ENCODE data around the gene DDAH1.

The DDAH1 gene

GRCh38 chr1:85284202-85284601 lies 180.8 kb downstream of the DDAH1 start:
- H3K36me3 ChIP-seq (ENCODE audit: insufficient read depth, low read length) = no peaks in the 10 kb centered on the region
- ATAC-seq (ENCODE audit: insufficient read depth, low read depth) = no peak

GRCh38 chr1:85283475-85284199 lies 181.3 kb downstream of the DDAH1 start:
- no peaks in the 10 kb centered on the region for H3K4me1 ChIP-seq (ENCODE audit: insufficient read depth, low read length)
- H3K4me3 ChIP-seq (ENCODE audit: low read depth in 1 of 2, low read length in 2 of 2) = no peak overlapping the region
- no peak overlapping the region for H3K4me2 ChIP-seq (ENCODE audit: insufficient read depth, low read length)
- H2AFZ ChIP-seq (ENCODE audit: low read depth, low read length) = no peak overlapping the region
- TF ChIP-seq EZH2 (IDR thresholded peaks at IDR 0.05; ENCODE audit: borderline replicate concordance, low read depth, low read length, severe bottlenecking) (no peak), CTCF (IDR thresholded peaks at IDR 0.05; ENCODE audit: borderline replicate concordance, extremely low read depth, low read length, poor library complexity, severe bottlenecking) (no peak)
- H3K9me3 ChIP-seq (ENCODE audit: insufficient read depth, low read length, severe bottlenecking) = no peaks in the 10 kb centered on the region
- no peak for ATAC-seq (ENCODE audit: insufficient read depth, low read depth)
- no peak overlapping the region for H3K9ac ChIP-seq (ENCODE audit: low read depth, low read length)
- H3K36me3 ChIP-seq (ENCODE audit: insufficient read depth, low read length) = no peaks in the 10 kb centered on the region
- no peaks in the 10 kb centered on the region for H3K27me3 ChIP-seq (ENCODE audit: insufficient read depth, low read length, poor library complexity)
- H4K20me1 ChIP-seq (ENCODE audit: insufficient read depth, low read length) = no peaks in the 10 kb centered on the region
- no peak overlapping the region for H3K27ac ChIP-seq (ENCODE audit: low read length)
- DNase-seq = no peak
- H3K79me2 ChIP-seq (ENCODE audit: insufficient read depth, low read length) = no peaks in the 10 kb centered on the region

More at GRCh38 chr1:85284202-85284601, 180.8 kb downstream of the DDAH1 start:
- Histone ChIP-seq H2AFZ (ENCODE audit: low read depth, low read length) (no peak overlapping the region), H3K4me1 (ENCODE audit: insufficient read depth, low read length) (no peaks in the 10 kb centered on the region), H4K20me1 (ENCODE audit: insufficient read depth, low read length) (no peaks in the 10 kb centered on the region), H3K79me2 (ENCODE audit: insufficient read depth, low read length) (no peaks in the 10 kb centered on the region), H3K27me3 (ENCODE audit: insufficient read depth, low read length, poor library complexity) (no peaks in the 10 kb centered on the region), H3K4me2 (ENCODE audit: insufficient read depth, low read length) (no peak overlapping the region), H3K4me3 (ENCODE audit: low read depth in 1 of 2, low read length in 2 of 2) (no peak overlapping the region), H3K9ac (ENCODE audit: low read depth, low read length) (no peak overlapping the region), H3K9me3 (ENCODE audit: insufficient read depth, low read length, severe bottlenecking) (no peaks in the 10 kb centered on the region), H3K27ac (ENCODE audit: low read length) (no peak overlapping the region)
- TF ChIP-seq CTCF (IDR thresholded peaks at IDR 0.05; ENCODE audit: borderline replicate concordance, extremely low read depth, low read length, poor library complexity, severe bottlenecking) = no peak
- TF ChIP-seq EZH2 (IDR thresholded peaks at IDR 0.05; ENCODE audit: borderline replicate concordance, low read depth, low read length, severe bottlenecking) = no peak
- DNase-seq = no peak

- H4K20me1 ChIP-seq (ENCODE audit: insufficient read depth, low read length) = no peaks in the 10 kb centered on the region
- no peak overlapping the region for H2AFZ ChIP-seq (ENCODE audit: low read depth, low read length)
- H3K9ac ChIP-seq (ENCODE audit: low read depth, low read length) = no peak overlapping the region
- no peak overlapping the region for H3K4me3 ChIP-seq (ENCODE audit: low read depth in 1 of 2, low read length in 2 of 2)
- peak; percentile 41; the same call in 1 of the 3 replicates for ATAC-seq (ENCODE audit: insufficient read depth, low read depth)
- no peaks in the 10 kb centered on the region for H3K9me3 ChIP-seq (ENCODE audit: insufficient read depth, low read length, severe bottlenecking)
- no peak overlapping the region for H3K27ac ChIP-seq (ENCODE audit: low read length)
- no peaks in the 10 kb centered on the region for H3K27me3 ChIP-seq (ENCODE audit: insufficient read depth, low read length, poor library complexity)
- peaks cover 1% of the 10 kb centered on the region for H3K4me1 ChIP-seq (ENCODE audit: insufficient read depth, low read length)
- TF ChIP-seq CTCF (IDR thresholded peaks at IDR 0.05; ENCODE audit: borderline replicate concordance, extremely low read depth, low read length, poor library complexity, severe bottlenecking) (peak; percentile 9), EZH2 (IDR thresholded peaks at IDR 0.05; ENCODE audit: borderline replicate concordance, low read depth, low read length, severe bottlenecking) (no peak)
- DNase-seq = no peak
- no peaks in the 10 kb centered on the region for H3K36me3 ChIP-seq (ENCODE audit: insufficient read depth, low read length)
- H3K79me2 ChIP-seq (ENCODE audit: insufficient read depth, low read length) = no peaks in the 10 kb centered on the region
- H3K4me2 ChIP-seq (ENCODE audit: insufficient read depth, low read length) = no peak overlapping the region
Observed at GRCh38 chr1:85282424-85282823, 182.5 kb downstream of the DDAH1 start.
